Esophagus muscularis mucosa (tissue), 3 donors: Measurements from ENCODE around the gene IMP4.

Experiments used
- CTCF ChIP-seq, 3 experiments: fragments of 200-600 bp in 2 of 3; fragments of 450-650 bp in 1 of 3; sonication (generic) in 2 of 3; IDR thresholded peaks; one replicate each; pipeline ENCODE4 v1.5.1; 2017 to 2019; ENCODE audit warnings: antibody characterized with exemption in 3 of 3, mild to moderate bottlenecking in 2 of 3, moderate library complexity in 1 of 3
- POLR2A ChIP-seq: fragments of 450-650 bp; IDR thresholded peaks from one replicate; pipeline ENCODE4 v1.6.1; 2017; ENCODE audit warnings: antibody characterized with exemption, moderate library complexity, mild to moderate bottlenecking, low read depth

- TF ChIP-seq POLR2A (no peak), CTCF (IDR thresholded peaks at IDR 0.05) (no peak)
Measured at GRCh38 chr2:130334026-130334425, 8.7 kb upstream of the IMP4 start.
